Ammon's horn (tissue), 1 donor: ENCODE measurements around the gene KIF16B.

ENCODE experiments used
- DNase-seq: peaks from one replicate; pipeline ENCODE4 v3.0.0-alpha.2; 2016; ENCODE audit warnings: low spot score

The KIF16B gene

DNA sequence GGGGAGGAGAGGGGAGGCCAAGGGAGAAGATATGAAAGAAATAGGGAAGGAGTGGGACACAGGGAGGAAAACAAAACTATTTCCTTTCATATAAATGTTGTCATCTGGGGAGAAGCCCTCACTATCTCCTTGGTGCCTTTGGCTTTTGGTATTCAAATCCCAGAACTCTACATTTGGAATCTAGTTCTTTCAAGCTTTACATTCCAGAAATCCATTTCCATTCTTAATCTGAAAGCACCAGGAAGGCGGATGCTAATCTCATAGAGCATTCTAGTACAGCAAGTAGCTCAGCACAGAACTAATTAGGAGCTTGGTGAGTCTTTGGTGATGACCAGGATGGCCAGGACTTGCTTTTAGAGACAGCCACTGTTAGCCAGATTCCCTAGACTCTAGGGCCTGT is 177.9 kb downstream of the KIF16B start:
- DNase-seq: no peak

DNA sequence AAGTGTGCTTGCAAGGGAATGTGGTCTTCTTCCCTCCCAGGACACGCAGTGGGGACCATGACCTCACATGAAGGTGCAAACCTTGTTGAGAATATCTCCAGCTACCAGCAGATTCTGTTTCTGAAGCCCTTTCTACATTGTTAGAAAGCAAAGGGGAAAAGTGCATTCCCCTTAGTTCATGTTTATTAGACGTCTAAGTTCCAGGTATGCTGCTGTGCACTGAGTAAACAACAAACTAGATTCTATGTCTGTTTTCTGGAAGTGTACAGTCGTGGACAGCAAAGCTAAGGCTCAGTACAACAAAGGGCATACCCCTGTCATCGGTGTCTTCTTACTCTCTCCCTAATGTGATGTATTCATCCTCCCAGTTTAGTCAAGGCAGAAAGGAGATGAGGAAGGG is 178.5 kb downstream of the KIF16B start:
- no peak for DNase-seq

DNA sequence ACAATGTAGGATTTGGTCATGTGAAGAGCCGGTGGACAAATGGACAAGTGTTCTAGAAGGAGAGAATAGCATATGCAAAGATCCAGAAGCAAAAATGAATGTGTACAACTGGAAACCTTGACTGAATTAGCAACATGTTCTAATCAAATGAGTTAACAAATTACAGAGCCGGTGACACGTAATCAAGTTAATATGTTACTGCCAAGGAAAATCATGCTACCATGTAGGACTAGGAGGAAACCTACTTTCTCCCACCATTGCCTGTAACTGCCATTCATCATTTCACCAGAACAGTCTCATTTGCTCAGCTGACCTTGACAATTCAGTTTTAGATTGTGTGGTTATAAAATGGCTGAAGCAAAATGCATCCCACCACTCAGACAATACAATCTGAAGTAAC is 179.4 kb downstream of the KIF16B start:
- no peak for DNase-seq

DNA sequence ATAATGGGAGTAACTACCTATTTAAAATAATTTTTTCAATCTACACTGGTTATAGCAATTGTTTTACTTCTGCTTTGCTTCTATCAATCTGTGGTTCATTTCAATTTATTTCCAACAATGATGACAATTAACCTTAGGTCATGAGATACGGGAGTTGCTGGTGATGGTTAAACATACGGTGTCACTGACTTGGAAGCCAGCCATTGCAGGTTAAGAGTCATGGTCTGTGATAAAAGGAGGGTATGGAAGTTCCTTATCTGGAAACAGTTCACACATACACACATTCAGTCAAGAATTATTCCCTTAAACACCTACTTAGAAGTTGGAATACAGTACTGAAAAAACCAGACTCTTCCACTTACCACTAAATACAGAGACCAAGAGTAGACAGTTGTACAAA is 180.0 kb downstream of the KIF16B start:
- DNase-seq: no peak

DNA sequence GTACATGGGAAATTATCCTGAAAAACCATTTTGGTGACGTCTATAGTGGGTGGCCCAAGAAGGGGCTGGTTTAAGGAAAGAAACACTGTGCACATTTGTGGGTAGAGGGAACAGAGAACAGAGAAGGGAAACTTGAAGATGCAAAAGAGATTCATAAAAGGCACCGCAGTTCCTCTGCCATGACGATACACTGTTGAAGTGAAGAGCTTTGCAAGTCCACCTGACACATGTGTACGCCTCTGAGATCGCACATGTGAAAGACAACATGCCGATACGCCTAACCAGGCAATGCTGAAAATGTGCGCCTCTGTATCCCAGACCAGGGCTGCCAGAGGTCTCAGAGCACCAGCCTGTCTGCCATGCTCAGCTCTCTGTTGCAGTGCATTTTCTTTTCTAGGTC is 180.9 kb downstream of the KIF16B start:
- DNase-seq: peak; percentile 23

DNA sequence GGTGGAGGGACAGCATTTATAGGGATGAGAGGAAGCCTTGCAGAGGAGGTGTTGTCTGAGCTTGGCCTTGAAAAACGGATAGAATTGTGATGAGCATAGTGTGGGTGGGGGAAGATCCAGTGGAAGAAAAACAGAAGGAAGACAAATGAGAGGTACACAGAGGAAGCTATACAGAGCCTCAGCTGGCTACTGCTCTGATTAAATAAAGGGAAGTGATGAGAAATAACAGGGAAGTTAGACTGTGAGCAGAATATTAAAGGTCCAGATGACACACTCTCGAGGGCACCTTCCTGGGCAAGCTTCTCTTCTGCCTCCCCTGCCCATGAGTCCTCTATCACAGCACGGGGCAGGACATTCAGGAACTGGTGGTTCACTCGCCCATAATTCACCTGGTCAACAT is 182.3 kb downstream of the KIF16B start:
- peak; percentile 29 for DNase-seq

DNA sequence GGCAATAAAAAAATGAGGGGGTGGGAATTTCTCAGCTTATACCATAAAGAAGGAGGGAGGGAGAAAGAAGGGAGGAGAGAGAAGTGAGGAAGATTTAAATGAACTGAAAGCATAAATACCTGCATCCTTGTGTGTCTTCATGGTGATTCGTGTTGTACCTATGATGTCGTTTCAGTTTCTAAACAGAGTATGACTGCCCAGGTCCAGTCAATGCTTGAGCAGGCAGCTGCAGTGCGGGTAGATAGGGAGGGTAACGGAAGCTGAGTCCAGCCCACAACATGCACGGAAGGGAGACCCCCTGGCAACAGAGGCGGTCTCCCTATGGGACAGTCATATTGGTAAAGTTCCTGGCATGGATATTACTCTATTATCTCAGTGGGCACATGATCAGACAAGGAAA is 184.5 kb downstream of the KIF16B start:
- DNase-seq: no peak

DNA sequence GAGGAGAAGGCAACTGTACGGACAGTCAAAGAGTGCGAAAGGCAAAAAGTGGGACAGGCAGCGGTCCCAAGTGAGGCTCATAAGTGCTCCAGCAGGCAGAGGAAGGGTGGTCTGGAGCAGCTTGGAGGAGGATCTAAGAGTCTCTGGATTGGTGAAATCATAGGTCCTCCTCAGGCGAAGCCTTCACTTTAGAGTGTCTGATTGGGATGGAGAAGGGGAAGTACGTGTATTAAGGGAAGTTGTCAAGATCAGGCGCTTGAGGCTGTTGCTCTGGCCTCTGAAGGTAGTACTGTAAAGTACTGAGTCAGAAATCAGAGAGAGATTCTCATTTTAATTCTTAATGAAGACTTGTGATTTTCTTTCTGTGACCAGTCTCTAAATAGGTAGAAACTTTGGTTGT is 185.6 kb downstream of the KIF16B start:
- DNase-seq: peak; percentile 37

DNA sequence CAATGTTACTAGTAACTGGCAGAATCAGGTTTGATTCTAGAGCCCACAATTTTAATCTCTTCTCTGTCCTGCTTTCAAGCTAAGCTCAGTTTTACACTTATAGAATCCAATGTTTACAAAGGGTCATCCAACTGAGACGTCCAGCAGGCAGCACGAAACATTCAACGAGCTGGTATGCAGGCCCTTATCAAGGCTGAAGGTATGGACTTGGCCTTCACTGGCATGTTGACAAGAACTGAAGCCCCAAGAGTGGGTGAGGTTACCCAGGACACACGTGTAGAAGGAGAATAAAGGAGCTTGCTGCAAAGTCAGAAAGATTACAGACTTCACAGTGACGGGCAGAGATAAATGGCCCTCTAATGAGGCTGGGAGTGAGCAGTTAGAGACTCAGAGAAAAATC is 187.4 kb downstream of the KIF16B start:
- DNase-seq: no peak

DNA sequence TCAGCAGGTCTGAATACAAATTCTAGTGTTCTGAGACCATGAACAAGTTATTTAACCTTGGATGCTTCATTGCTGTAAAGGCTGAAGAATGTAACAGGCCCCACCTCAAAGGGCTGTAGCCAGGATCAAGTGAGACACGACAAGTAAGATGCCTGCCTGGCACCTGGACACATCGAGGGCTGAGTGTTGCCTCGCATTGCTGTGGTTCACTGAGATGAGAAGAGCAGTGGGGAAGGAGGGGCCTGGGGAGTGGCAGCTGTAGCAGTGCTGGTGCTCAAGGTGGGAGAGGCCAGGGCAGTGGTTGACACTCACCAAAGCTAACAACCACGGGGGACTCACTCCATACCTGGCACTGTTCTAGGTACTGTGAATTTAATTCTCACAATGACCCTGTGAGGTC is 187.8 kb downstream of the KIF16B start:
- no peak for DNase-seq

DNA sequence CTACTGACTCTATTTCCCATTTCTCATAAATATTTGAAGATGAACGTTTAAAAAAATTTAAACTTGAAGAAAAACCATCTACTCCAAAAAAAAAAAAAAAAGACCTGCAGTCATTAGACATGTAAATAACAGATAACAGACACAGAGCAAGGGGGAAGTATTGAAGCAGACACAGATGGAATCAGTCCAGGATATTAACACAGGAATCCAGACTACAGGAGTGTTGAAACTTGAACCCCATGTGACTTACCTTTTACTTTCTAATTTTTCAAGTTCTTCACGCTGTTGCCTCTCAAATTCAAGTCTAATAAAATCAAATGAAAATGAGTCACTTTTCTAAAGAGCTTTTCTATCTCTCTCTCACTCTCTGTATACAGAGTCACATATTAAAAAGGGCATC is 191.8 kb downstream of the KIF16B start:
- DNase-seq: no peak

DNA sequence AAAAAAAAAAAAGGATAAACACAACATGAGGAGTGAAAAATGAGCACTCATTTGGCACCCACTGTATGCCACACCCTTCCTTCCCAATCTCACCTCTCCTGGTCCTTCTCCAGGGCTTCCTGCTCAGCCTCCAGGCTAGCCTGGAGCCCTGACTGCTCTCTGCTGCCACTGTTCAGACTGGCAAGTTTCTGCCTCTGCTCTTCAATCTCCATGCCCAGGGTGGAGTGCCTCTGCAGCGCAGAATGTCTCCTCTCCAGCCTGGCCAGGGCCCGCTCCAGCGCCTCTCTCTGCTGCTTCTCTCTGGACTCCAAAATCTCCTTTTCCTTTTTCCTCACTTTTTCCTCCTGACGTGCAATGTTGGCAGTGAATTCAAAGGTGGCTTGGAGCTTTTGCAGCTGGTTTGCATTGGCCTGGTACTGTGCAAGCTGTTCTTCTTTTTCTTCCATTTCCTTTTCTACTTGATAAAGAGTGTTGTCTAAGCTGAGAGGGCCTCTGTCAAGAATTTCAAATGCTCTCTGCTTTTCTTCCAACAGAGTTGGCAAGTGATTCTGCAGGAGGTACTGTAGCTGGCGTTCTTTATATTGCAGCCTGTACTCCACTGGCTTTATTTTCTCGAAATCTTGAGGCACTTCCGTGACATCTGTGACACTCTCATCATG is 194.4 kb downstream of the KIF16B start:
- DNase-seq: no peak

DNA sequence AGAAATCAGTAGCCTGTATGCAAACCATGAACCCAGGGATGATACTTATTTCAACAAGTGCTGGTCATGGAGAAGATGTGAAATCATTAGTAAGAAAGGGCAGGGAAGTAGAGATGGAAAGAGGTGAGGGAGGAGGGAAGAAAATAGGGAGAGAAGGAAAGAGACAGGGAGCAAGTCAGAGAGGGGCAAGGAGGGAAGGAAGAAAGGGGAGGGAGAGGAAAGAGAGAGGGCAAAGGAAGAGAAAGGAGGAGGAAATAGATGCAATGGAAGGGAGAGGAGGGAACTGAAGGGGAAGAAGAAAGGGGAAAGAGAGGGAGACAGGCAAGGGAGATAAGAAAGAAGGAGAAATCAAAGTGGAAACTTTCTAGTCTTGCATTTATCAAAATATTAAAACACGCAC is 195.1 kb downstream of the KIF16B start:
- DNase-seq: no peak

DNA sequence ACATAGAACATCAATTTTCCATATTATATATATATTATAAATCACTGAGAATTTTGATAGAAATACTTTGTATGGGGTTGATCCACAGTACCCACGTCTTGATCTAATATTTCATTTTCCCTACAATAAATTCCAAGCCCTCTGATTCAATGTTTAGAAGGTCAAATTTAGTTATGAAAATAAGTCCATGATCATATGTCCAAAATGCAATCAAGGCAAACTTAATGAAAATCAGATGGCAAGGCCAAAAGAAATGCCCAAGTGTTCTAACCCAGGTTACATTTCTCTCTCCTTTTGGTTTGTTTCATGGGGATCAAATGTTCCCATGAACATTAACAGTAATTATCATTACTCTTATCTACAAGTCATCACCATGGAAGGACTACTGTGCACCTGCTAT is 203.8 kb downstream of the KIF16B start:
- no peak for DNase-seq

DNA sequence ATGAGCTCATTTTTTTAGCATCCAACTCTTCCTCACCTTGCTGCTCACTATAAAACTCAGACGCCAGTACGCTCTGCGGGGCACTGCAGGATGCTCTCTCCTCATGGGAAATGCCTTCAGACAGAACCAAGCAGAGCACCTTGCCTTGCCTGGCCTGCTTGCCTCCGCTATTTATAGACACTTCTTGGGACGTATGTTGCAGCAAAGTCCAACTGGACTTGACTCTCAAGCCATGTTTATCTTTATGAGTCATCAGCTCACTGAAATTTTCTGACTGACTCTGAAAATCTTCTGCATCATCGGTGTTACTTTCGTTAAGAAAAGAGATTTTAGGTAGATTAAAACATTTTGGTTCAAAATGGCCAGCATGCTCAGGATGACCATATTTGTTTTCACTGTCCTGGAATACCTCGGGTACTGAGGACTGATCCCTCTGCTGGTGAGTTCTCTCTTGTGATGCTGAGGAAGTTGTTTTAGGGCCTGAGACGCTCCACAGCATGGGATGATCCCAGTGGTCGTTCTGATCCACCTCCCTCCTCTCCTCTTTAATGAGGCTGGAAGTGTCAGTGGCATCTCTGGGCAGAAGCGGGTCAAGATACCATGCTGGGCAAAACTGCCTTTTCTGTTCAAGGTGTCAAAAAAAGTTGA is 204.5 kb downstream of the KIF16B start:
- no peak for DNase-seq

DNA sequence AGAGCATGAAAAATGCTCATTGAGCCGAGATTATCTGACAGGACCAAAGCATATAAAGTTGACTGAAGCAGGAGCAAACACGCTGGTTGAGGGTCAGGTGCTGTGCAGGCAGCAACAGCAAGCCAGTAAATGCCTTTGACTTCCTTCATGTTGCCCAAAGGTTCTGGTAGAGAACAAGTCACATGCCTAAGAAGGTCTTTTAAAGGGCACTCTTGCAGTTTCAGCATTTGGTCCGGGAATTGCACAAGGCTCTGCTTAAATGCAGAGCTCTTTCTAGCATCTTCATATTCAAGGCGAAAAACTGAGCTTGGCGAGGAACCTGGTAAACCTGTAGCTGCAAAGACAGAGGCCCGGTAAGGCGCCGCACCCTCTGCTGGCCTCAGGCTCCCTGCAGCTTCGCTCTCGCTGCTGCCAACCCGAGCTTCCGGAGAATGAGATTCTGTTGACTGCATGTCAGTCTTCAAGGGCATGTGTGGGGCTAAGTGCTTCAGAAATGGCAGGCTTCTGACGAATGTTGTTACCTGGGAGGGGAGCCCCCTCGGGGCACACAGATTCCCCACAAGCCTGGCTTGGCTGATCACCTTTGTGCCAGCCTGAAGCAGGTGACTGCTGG is 205.2 kb downstream of the KIF16B start:
- no peak for DNase-seq

DNA sequence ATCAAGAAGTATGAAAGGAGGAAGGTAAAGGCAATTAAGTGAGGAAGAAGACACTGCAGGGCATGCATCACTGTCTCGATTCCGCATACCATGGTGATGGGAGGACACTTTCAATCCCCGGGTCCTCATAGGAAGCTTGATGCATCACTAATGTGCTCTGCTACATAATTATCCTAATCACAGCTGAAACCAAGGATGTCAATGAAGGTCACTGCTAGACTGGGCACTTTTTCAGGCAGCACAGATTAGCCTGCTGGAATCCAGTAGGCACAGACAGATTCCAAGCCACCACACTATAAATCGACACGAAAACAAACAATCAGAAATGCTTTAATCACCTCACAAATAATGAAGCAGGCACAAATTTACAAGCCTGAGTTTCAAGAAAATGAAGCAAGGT is 206.7 kb downstream of the KIF16B start:
- no peak for DNase-seq

DNA sequence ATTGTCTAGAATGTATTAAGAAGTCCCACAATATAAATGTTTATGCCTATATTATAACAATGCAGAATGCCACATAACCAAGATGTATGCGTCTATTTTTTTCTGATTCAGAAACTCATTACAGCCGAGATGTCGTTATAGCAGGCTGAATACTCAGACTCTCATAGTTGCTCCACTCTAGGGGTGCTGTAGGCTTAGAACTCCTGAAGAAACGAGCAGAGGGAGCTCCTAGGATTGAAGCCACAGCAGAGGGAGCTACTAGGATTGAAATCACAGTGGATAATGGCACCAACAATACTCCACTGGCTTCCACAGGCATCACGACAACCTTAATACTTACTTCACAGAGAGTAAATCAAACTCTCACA is 208.9 kb downstream of the KIF16B start:
- peak; percentile 17 for DNase-seq

DNA sequence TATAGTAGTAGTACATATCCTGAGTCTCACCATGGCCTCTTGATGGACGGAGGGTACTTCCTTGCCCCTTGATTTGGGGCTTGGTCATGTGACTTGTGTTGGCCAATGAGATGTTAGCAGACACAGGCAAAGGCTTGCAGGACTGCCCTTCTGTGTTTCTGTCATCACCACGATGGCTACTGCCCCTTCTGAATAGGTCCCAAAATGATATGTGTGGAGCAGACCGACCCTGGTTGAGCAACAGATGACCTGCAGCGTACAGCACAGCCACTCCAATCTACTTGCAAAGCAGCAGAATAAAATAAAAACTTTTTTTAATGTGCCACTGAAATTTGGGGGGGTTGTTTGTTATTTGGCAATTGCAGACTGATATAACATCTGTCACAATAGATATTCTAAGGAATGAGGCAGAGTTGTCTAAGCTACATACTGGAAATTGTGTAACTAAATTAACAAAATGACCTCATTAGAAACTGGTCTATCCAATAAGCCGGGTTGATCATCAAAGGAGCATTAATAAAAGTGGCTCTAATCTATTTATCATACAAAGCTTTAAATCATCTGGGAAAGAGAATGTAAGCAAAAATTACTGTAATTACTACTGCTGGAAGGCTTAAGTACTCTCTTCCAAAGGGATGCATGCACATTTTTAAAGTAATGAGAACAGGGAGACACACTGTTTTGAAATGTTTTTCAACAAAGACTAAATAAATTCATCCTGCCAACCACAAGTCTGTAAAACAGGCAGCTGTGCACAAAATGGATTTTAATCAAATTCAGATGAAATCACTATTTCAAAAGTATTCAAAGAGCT is 209.5 kb downstream of the KIF16B start:
- DNase-seq: peak; percentile 5

DNA sequence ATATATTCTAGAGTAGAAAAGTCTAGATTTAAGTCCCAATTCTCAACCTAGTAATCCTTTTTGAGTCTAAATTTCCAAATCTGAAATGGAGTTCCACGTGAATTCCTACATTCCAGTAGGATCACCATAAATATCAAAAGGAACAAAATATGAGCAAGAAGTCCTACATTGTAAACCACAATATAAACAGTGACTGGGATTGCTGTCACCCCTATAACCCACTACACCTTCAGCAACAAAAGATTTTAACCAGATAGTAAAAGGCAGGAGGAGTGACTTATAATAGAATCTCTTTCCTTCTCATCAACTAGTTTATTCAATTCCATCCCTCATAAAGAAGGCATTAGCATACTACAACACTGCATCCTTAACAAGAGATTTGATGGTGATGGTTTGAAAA is 210.6 kb downstream of the KIF16B start:
- no peak for DNase-seq

DNA sequence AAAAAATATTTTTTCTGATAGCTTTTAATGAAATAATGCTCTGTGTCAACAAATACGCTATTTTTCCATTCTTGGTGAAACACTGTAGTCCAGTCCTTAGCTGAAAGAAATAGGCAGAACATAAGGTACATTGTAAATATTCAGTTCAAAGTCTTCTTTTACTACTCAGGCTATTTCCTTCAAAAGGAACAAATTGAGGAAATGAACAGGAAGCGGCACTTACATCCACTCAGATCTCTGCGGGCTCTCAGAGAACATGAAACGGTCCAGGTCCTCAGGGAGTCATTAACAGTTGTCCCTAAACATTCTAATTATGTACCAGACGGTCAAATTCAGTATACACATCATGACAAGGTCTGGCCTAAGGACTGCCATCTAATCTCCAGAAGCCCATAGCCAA is 212.6 kb downstream of the KIF16B start:
- DNase-seq: no peak

DNA sequence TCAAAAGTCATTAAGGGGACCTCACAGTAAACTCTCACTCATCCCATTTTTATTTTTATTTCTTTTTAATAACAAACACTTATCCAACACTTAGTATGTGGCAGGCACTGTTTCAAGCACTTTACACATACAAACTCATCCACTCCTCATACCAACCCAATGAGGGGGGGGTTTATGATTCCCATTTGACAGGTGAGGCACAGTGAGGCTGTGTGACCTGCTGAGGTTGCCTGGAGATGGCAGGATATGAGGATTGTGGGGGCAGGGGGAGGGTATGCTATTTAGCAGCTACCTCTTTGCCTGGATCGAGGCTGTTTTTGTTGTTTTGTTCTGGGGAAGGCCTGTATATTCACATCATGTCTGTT is 219.8 kb downstream of the KIF16B start:
- DNase-seq: no peak
